GM21390 (cell line): Measurements from ENCODE around the gene GAB1.

Experiments
- ATAC-seq: cut with Tn5 transposase; IDR thresholded peaks from one replicate; pipeline ENCODE4 v1.9.1; 2021; ENCODE audit not compliant: unreplicated experiment

GAB1 gene

GRCh38 chr4:143383005-143383574 is 46.4 kb downstream of the GAB1 start:
- no peak for ATAC-seq

GRCh38 chr4:143384381-143384994 is 47.8 kb downstream of the GAB1 start:
- no peak for ATAC-seq

GRCh38 chr4:143386812-143387211 is 50.1 kb downstream of the GAB1 start:
- no peak for ATAC-seq

- ATAC-seq, result no peak
Measured at GRCh38 chr4:143389579-143390195, 53.0 kb downstream of the GAB1 start.

- no peak for ATAC-seq
Measured at GRCh38 chr4:143390764-143391163, 54.1 kb downstream of the GAB1 start.

GRCh38 chr4:143391261-143391660 is 54.6 kb downstream of the GAB1 start:
- no peak for ATAC-seq

- ATAC-seq, result no peak
Measured at GRCh38 chr4:143391895-143392294, 55.2 kb downstream of the GAB1 start.

GRCh38 chr4:143393195-143393594 is 56.5 kb downstream of the GAB1 start:
- no peak for ATAC-seq

GRCh38 chr4:143394739-143395453 is 58.2 kb downstream of the GAB1 start:
- ATAC-seq, result no peak

GRCh38 chr4:143396695-143397094 is 60.0 kb downstream of the GAB1 start:
- no peak for ATAC-seq

GRCh38 chr4:143397335-143397734 is 60.7 kb downstream of the GAB1 start:
- ATAC-seq, result no peak

- no peak for ATAC-seq
Measured at GRCh38 chr4:143397887-143398286, 61.2 kb downstream of the GAB1 start.

GRCh38 chr4:143399113-143399949 is 62.7 kb downstream of the GAB1 start:
- peak; percentile 46 for ATAC-seq

- no peak for ATAC-seq
Measured at GRCh38 chr4:143400082-143400481, 63.4 kb downstream of the GAB1 start.

GRCh38 chr4:143402776-143403552 is 66.3 kb downstream of the GAB1 start:
- ATAC-seq, result no peak

- ATAC-seq, result no peak
Measured at GRCh38 chr4:143403553-143403820, 66.8 kb downstream of the GAB1 start.

- ATAC-seq, result peak; percentile 91
Measured at GRCh38 chr4:143404555-143404954, 67.9 kb downstream of the GAB1 start.

- peak; percentile 28 for ATAC-seq
Measured at GRCh38 chr4:143405075-143405730, 68.5 kb downstream of the GAB1 start.

GRCh38 chr4:143406523-143406922 is 69.8 kb downstream of the GAB1 start:
- ATAC-seq, result no peak

- ATAC-seq, result no peak
Measured at GRCh38 chr4:143407474-143407873, 70.8 kb downstream of the GAB1 start.
